Panc1 (cell line): ENCODE results near the gene CDH15. TPM values are rescaled to one million over a fixed set of nuclear protein-coding genes. Genes with fewer than 3 reads are reported as not detected.
A peak's percentile ranks its signal among the peaks of the same experiment; 100 is the strongest.

ENCODE experiments used
- ATAC-seq: fragments of 200-7000 bp; cut with Tn5 transposase; 2 replicates; pipeline ENCODE4 v1.9.1; 2020; ENCODE audit warnings: mild to moderate bottlenecking, moderate library complexity
- BruUV-seq: library from RNA; stranded (reverse); fragments of 400-500 nt; replicated peaks from 2 replicates; lab custom pipeline; 2021; lab: Mats Ljungman, UMichigan
- CTCF ChIA-PET: fragments of 300-600 bp; sonication (Branson Sonifier 250); formaldehyde crosslinking; loops from one replicate; lab custom pipeline; 2022; ENCODE audit warnings: antibody characterized with exemption; lab: Charles Lee
- POLR2A ChIA-PET: fragments of 300-600 bp; sonication (Branson Sonifier 250); formaldehyde crosslinking; loops from one replicate; lab custom pipeline; 2022; ENCODE audit warnings: antibody characterized with exemption; lab: Charles Lee
- DNase-seq: peaks from one replicate; pipeline ENCODE4 v3.0.0-alpha.2; 2010; ENCODE audit warnings: low read depth, low spot score
- H3K27ac ChIP-seq: 2 replicates; pipeline ENCODE4 v1.5.1; 2011; ENCODE audit warnings: mild to moderate bottlenecking, low read length, inconsistent platforms
- H3K27me3 ChIP-seq: fragments of 200-500 bp; sonication (Bioruptor generic); 2 replicates; pipeline ENCODE4 v1.6.0; 2014; ENCODE audit warnings: low read length, inconsistent platforms; ENCODE audit not compliant: control insufficient read depth, insufficient read depth
- H3K36me3 ChIP-seq: fragments of 200-500 bp; sonication (Bioruptor generic); 2 replicates; pipeline ENCODE4 v1.5.1; 2014; ENCODE audit warnings: inconsistent platforms, mild to moderate bottlenecking, low read length, moderate library complexity; ENCODE audit not compliant: control insufficient read depth, insufficient read depth
- H3K4me1 ChIP-seq: 2 replicates; pipeline ENCODE4 v1.5.1; 2011; ENCODE audit warnings: inconsistent platforms, mild to moderate bottlenecking, low read length, moderate library complexity; ENCODE audit not compliant: control insufficient read depth, insufficient read depth
- H3K4me3 ChIP-seq, 2 experiments: 2 replicates each; pipeline ENCODE4 v1.5.1; 2011 to 2012; ENCODE audit warnings: low read depth in 2 of 2, low read length in 2 of 2, mild to moderate bottlenecking in 2 of 2, inconsistent platforms in 1 of 2, moderate library complexity in 1 of 2
- H3K9me3 ChIP-seq: fragments of 200-500 bp; sonication (Bioruptor generic); 2 replicates; pipeline ENCODE4 v1.5.1; 2014; ENCODE audit warnings: low read depth, mild to moderate bottlenecking, inconsistent platforms, low read length, moderate library complexity; ENCODE audit not compliant: control insufficient read depth, insufficient read depth
- CTCF ChIP-seq: fragments of 450-650 bp; IDR thresholded peaks from 2 replicates; pipeline ENCODE4 v1.5.1; 2017; ENCODE audit warnings: mild to moderate bottlenecking
- POLR2AphosphoS5 ChIP-seq: IDR thresholded peaks from 2 replicates; pipeline ENCODE4 v1.6.1; 2012; ENCODE audit warnings: mild to moderate bottlenecking, low read depth, low read length, moderate library complexity
- REST ChIP-seq, 2 experiments: IDR thresholded peaks; 2 replicates each; pipeline ENCODE4 v1.6.1; 2011 to 2012; ENCODE audit warnings: low read depth in 2 of 2, control low read depth in 1 of 2, low read length in 1 of 2, mild to moderate bottlenecking in 1 of 2, moderate library complexity in 1 of 2; ENCODE audit not compliant: insufficient read depth in 1 of 2
- SIN3A ChIP-seq: IDR thresholded peaks from 2 replicates; pipeline ENCODE4 v1.6.1; 2012; ENCODE audit warnings: low read depth, mild to moderate bottlenecking, low read length, moderate library complexity, borderline replicate concordance; ENCODE audit not compliant: insufficient read depth
- TCF7L2 ChIP-seq: IDR thresholded peaks from 2 replicates; pipeline ENCODE4 v1.6.1; 2011; ENCODE audit warnings: mild to moderate bottlenecking, low read depth, low read length, inconsistent platforms
- in situ Hi-C: cut with HindIII; loops from 2 replicates; pipeline ENCODE4 v1.10.0; 2016; ENCODE audit warnings: low sequenced_read_pairs, low pct_unique_long_range_greater_than_20kb
- intact Hi-C: fragments of 100-400 bp; cut with micrococcal nuclease; formaldehyde crosslinking; loops from one replicate; pipeline ENCODE4 v1.10.0; 2022; ENCODE audit not compliant: unreplicated experiment
- total RNA-seq: library from RNA; stranded (reverse); gene quantifications from one replicate; pipeline ENCODE4 v1.2.1, GENCODE V29; 2021; ENCODE audit not compliant: unreplicated experiment

Gene CDH15
- total RNA-seq, 1 experiment from 2014 or later: 0.51 TPM

- intact Hi-C loops: no loop called here
- no peaks in the 10 kb centered on the region for H3K9me3 ChIP-seq
- H3K27ac ChIP-seq: no peak overlapping the region
- DNase-seq (no peak), ATAC-seq (no peak)
- TF ChIP-seq SIN3A (no peak), POLR2AphosphoS5 (no peak), TCF7L2 (no peak), CTCF (no peak), REST (IDR thresholded peaks at IDR 0.05; ENCODE audit: insufficient read depth in 1 of 2, low read depth in 2 of 2, low read length in 1 of 2) (no peak)
- in situ Hi-C loops: no loop called here
- H3K27me3 ChIP-seq: no peaks in the 10 kb centered on the region
- no TSS peak for BruUV-seq
- no peak overlapping the region for H3K4me3 ChIP-seq
- CTCF ChIA-PET: no interaction called here
- POLR2A ChIA-PET: no interaction called here
- no peaks in the 10 kb centered on the region; the same call in 1 of the 2 replicates for H3K4me1 ChIP-seq
- H3K36me3 ChIP-seq: no peaks in the 10 kb centered on the region
Measured at GRCh38 chr16:89183463-89183862, 11.9 kb downstream of the CDH15 start.

DNA sequence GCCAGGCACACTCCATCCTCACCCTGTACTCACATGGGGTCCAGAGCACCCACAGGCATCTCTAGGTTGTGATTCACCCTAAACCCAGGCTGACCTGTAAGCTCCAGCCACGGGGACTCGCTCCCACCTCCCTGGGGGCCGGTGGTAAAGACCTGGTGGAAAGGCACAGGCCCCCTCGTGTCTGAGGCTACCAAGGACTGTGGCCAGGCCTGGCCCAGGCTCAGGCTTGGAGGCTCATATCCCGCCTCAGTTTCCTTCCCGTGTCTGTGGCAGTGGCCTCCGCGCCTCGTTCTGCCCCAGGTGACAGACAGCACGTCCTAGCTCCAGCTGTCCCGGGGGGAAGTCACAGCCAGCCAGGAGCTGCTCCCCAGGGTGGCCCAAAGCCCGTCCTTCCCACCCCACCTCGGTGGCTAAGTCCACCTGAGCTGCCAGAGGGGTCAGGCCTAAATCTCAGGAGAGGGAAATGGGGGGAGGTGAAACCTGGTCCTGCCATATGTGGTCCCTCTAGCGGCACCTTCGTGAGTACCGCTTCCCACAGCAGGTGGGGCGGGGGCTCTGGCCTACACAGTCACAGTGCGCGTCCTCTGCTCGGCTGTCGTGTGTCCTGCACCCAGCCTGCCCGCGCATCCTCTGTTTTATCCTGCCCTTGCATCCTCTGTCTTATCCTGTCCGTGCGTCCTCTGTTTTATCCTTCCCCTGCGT lies 12.6 kb downstream of the CDH15 start:
- intact Hi-C loops (no loop called here), in situ Hi-C loops (no loop called here)
- no peaks in the 10 kb centered on the region for H3K36me3 ChIP-seq
- H3K27me3 ChIP-seq: no peaks in the 10 kb centered on the region
- POLR2A ChIA-PET: no interaction called here
- DNase-seq: no peak
- H3K27ac ChIP-seq: no peak overlapping the region
- no peak overlapping the region for H3K4me3 ChIP-seq
- no peaks in the 10 kb centered on the region for H3K9me3 ChIP-seq
- BruUV-seq: no TSS peak
- CTCF ChIA-PET: no interaction called here
- peak; percentile 24; the same call in 1 of the 2 replicates for ATAC-seq
- no peaks in the 10 kb centered on the region; the same call in 1 of the 2 replicates for H3K4me1 ChIP-seq
- TF ChIP-seq POLR2AphosphoS5 (no peak), CTCF (no peak), SIN3A (no peak), REST (IDR thresholded peaks at IDR 0.05; ENCODE audit: insufficient read depth in 1 of 2, low read depth in 2 of 2, low read length in 1 of 2) (no peak), TCF7L2 (no peak)
